Measurements from ENCODE around the gene FDX2. TPM values are rescaled to one million over a fixed set of nuclear protein-coding genes. Genes with fewer than 3 reads are reported as not detected.

The FDX2 gene
- total and polyA plus RNA-seq, 2 of the 8 experiments (the other 6 are each of a cell fraction or from before 2014, with no cell fraction given): 27.0 to 64.4 TPM

GRCh38 chr19:10290876-10291553, 24.8 kb downstream of the FDX2 start:
- H3K9ac ChIP-seq (replicated peaks in 1 of 4; ENCODE audit: extremely low read depth in 1 of 4, low read depth in 3 of 4, low read length in 3 of 4): peak overlapping the region in 2 of 4 experiments; percentile 25 to 28; a peak in 3 of 7 replicates
- H3K4me3 ChIP-seq (ENCODE audit: extremely low read depth in 1 of 4, insufficient read depth in 2 of 4, low read depth in 3 of 4, low read length in 4 of 4): peak overlapping the region; percentile 38 to 67 (median 60)
- no peaks in the 10 kb centered on the region for H3K79me2 ChIP-seq (ENCODE audit: control insufficient read depth in 1 of 2, insufficient read depth in 2 of 2, low read length in 2 of 2)
- H2AK5ac ChIP-seq (ENCODE audit: low read depth, low read length): no peak overlapping the region
- peaks cover 0 to 26% of the 10 kb centered on the region in 2 experiments for H4K20me1 ChIP-seq (replicated peaks in 1 of 2; ENCODE audit: control insufficient read depth in 1 of 2, insufficient read depth in 2 of 2, low read length in 2 of 2)
- no peak overlapping the region for H2BK120ac ChIP-seq (replicated peaks; ENCODE audit: low read depth, low read length)
- H4K8ac ChIP-seq (ENCODE audit: extremely low read depth, insufficient read depth, low read length): no peak overlapping the region
- no peak overlapping the region for H3K27ac ChIP-seq (ENCODE audit: low read depth, low read length)
- FAIRE-seq (no peak), DNase-seq (ENCODE audit: low read depth in 1 of 2, low spot score in 2 of 2) (peak in 1 of 2 experiments; percentile 78)
- no peak overlapping the region for H3K56ac ChIP-seq (replicated peaks; ENCODE audit: insufficient read length, low read depth, low read length)
- peaks cover 57 to 91% (median 81%) of the 10 kb centered on the region in 4 experiments for H3K27me3 ChIP-seq (replicated peaks in 1 of 4; ENCODE audit: control insufficient read depth in 3 of 4, extremely low read depth in 1 of 4, insufficient read depth in 3 of 4, low read length in 3 of 4)
- POLR2A ChIA-PET (ENCODE audit: partially characterized antibody): interaction anchor here (0.6 to 2.2 kb wide), 6 partner anchors 20 to 52 kb away, joined by 3 to 8 read pairs (median 4); partner anchors contain the start of genes FDX2 and ICAM1
- H3K79me1 ChIP-seq (ENCODE audit: low read depth, low read length): no peaks in the 10 kb centered on the region
- H3K4me1 ChIP-seq (replicated peaks in 1 of 4; ENCODE audit: control insufficient read depth in 3 of 4, insufficient read depth in 4 of 4, low read length in 3 of 4): peaks cover 0 to 45% (median 23%) of the 10 kb centered on the region in 4 experiments; a peak in 6 of 7 replicates
- no peak overlapping the region for H4K91ac ChIP-seq (replicated peaks; ENCODE audit: insufficient read length, low read length)
- peak overlapping the region; percentile 72 for H2BK12ac ChIP-seq (ENCODE audit: low read depth, low read length)
- H3K4me2 ChIP-seq (ENCODE audit: insufficient read depth in 1 of 2, low read depth in 2 of 2, low read length in 2 of 2): peak overlapping the region; percentile 81 to 100
- H3K23ac ChIP-seq (ENCODE audit: insufficient read length): no peak overlapping the region
- 2% methylated on average over 37 of the region's 57 CpGs; no CpG with 5 or more reads in 1 of the 2 experiments for WGBS, 2 experiments (ENCODE audit: extremely low coverage in 1 of 2, insufficient coverage in 1 of 2, insufficient read length in 1 of 2, insufficient replicate concordance in 2 of 2, low coverage in 1 of 2, low lambda C conversion rate in 2 of 2, missing lambda C conversion rate in 1 of 2)
- H3K18ac ChIP-seq (ENCODE audit: extremely low read depth, low read length): peak overlapping the region; percentile 71; the same call in 1 of the 2 replicates
- no peak overlapping the region for H3K4ac ChIP-seq (replicated peaks; ENCODE audit: insufficient read length, low read depth, low read length)
- no peak overlapping the region for H2BK20ac ChIP-seq (ENCODE audit: low read length)
- H3K9me3 ChIP-seq (ENCODE audit: insufficient read depth in 2 of 2, low read depth in 1 of 2, low read length in 1 of 2): no peaks in the 10 kb centered on the region
- H2BK5ac ChIP-seq (ENCODE audit: low read depth, low read length): no peak overlapping the region
- no peak overlapping the region for H2AFZ ChIP-seq (ENCODE audit: low read length)
- H3K23me2 ChIP-seq (ENCODE audit: low read depth, low read length): peaks cover 36% of the 10 kb centered on the region; the same call in 1 of the 2 replicates
- no peaks in the 10 kb centered on the region for H3K36me3 ChIP-seq (ENCODE audit: control insufficient read depth in 2 of 4, insufficient read depth in 4 of 4, low read length in 3 of 4)
- no peak overlapping the region for H2BK15ac ChIP-seq (ENCODE audit: low read length)
- CTCF ChIA-PET (ENCODE audit: partially characterized antibody): interaction anchor here (0.6 to 3.7 kb wide), 12 partner anchors 8 to 133 kb away, joined by 3 to 29 read pairs (median 4); partner anchors contain the start of gene ICAM1
- H3K14ac ChIP-seq (ENCODE audit: insufficient read length): no peak overlapping the region
- H4K5ac ChIP-seq (ENCODE audit: insufficient read length, low read depth, low read length): no peak overlapping the region
- TF ChIP-seq JUN (IDR thresholded peaks at IDR 0.05; ENCODE audit: low read depth, low read length) (no peak), CHD2 (IDR thresholded peaks at IDR 0.05; ENCODE audit: low read length) (no peak), SUZ12 (IDR thresholded peaks at IDR 0.05; ENCODE audit: low read length) (peak; percentile 83; the same call in 1 of the 2 replicates), PHF8 (conservative IDR thresholded peaks at IDR 0.05; ENCODE audit: low read depth, low read length) (no peak), TBP (IDR thresholded peaks at IDR 0.05; ENCODE audit: low read depth, low read length) (no peak), CEBPB (IDR thresholded peaks at IDR 0.05; ENCODE audit: low read depth, low read length) (no peak), POU5F1 (IDR thresholded peaks at IDR 0.05; ENCODE audit: low read depth, low read length) (no peak), EZH2 (IDR thresholded peaks at IDR 0.05; ENCODE audit: low read depth, low read length, severe bottlenecking) (peak; percentile 87), SIN3A (conservative IDR thresholded peaks at IDR 0.05 in 1 of 2, IDR thresholded peaks at IDR 0.05 in 1 of 2; ENCODE audit: low read depth in 1 of 2, low read length in 2 of 2) (no peak)
- TF ChIP-seq, protein P1, sequence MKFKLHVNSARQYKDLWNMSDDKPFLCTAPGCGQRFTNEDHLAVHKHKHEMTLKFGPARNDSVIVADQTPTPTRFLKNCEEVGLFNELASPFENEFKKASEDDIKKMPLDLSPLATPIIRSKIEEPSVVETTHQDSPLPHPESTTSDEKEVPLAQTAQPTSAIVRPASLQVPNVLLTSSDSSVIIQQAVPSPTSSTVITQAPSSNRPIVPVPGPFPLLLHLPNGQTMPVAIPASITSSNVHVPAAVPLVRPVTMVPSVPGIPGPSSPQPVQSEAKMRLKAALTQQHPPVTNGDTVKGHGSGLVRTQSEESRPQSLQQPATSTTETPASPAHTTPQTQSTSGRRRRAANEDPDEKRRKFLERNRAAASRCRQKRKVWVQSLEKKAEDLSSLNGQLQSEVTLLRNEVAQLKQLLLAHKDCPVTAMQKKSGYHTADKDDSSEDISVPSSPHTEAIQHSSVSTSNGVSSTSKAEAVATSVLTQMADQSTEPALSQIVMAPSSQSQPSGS (IDR thresholded peaks at IDR 0.05; ENCODE audit: low read length): no peak
